Measurements from ENCODE around the gene TBXAS1. TPM values are rescaled to one million over a fixed set of nuclear protein-coding genes. Genes with fewer than 3 reads are reported as not detected.
A peak's percentile ranks its signal among the peaks of the same experiment; 100 is the strongest.

The TBXAS1 gene
- total RNA-seq, 2 donors from 2014 or later: 3.6 to 10.6 TPM

DNA sequence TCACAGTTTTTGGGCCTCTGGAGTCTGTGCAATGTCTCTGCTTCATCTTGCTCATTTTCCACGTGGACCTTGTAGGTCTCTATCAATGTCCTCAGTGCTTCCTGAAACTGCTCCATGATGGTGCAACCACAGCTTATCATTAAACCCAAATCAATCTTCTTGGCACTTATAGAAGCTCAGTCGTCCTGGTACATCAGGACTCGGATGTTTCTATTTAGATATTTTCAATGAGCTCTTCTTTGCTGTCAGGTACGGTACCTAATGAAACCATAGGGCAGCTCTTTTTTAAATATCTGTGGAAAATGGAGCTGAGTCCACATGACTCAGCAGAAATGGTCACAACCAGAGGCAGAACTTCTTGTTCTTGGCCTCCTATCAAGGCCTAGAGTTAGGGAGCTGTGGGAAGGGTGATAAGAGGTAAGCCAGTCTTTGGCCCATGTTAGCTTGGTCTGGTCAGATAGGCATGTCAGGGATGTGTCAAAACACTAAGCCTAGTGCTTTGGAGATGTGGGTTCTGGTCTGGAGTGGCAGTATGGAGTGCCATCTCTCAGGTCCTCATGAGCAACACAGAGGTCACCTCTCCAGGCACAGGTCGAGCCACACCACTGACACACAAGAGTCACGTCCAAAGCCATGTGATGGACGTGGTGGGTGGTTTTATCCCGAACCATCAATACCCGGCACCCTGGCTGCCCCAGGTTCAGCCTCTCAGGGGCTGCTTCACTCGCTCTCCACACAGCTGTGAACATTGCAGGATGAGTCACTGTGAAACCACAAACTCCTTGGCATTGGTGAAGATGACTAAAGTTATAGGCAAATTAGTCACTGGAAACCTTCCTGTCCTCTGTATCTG is 87.0 kb downstream of the TBXAS1 start:
- peak; percentile 86 for ATAC-seq
- no peaks in the 10 kb centered on the region for H3K27me3 ChIP-seq
- peak overlapping the region in 3 of 4 donors; percentile 42 to 57 (median 55) for H3K27ac ChIP-seq
- 63 to 72% methylated on average over 10 of the region's 10 CpGs for WGBS, 2 donors
- no peak overlapping the region for H3K4me3 ChIP-seq
- peaks cover 16% of the 10 kb centered on the region for H3K4me1 ChIP-seq
- H3K9me3 ChIP-seq: no peaks in the 10 kb centered on the region
- intact Hi-C loops (cut with DNase I): no loop called here
- TF ChIP-seq, protein P1, sequence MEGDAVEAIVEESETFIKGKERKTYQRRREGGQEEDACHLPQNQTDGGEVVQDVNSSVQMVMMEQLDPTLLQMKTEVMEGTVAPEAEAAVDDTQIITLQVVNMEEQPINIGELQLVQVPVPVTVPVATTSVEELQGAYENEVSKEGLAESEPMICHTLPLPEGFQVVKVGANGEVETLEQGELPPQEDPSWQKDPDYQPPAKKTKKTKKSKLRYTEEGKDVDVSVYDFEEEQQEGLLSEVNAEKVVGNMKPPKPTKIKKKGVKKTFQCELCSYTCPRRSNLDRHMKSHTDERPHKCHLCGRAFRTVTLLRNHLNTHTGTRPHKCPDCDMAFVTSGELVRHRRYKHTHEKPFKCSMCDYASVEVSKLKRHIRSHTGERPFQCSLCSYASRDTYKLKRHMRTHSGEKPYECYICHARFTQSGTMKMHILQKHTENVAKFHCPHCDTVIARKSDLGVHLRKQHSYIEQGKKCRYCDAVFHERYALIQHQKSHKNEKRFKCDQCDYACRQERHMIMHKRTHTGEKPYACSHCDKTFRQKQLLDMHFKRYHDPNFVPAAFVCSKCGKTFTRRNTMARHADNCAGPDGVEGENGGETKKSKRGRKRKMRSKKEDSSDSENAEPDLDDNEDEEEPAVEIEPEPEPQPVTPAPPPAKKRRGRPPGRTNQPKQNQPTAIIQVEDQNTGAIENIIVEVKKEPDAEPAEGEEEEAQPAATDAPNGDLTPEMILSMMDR (IDR thresholded peaks at IDR 0.05): no peak
- no peak for TF ChIP-seq POLR2A (IDR thresholded peaks at IDR 0.05)
- no peaks in the 10 kb centered on the region for H3K36me3 ChIP-seq (replicated peaks in 1 of 2; ENCODE audit: insufficient read depth in 1 of 2, low read depth in 2 of 2)
- DNase-seq: peak; percentile 29 to 69 (median 54)

DNA sequence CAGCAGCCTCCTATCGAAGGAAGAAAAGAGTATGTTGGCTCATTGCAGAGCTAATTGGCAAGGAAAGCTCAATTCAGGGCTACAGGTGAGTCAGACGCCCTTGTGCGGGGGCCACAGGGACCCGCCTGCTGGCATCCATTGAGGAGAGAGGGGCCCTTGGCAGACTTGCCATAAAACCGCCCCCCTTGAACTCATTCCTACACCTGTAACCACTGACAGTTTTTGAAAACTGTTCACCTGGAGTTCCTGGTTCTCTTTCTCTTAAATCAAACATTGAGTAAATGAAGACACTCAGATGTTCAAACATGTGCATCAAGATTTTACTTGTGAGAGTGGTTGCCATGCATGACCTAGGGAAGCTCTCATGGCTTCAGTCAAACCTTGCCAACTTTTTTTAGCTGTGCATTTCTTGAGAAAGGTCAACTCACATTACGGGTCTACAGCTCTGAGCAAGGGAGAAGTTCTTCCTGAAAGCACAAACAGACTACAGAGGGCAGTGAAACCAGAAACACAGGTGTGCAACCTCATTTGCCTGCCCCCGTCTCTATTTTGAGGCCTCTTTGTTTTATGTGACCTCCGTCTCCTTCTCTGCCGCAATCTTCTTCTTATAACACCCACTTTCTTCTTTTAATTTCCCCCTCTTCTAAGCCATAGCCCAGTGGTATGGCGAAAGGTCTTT is 87.8 kb downstream of the TBXAS1 start:
- 81 to 93% methylated on average over 10 of the region's 10 CpGs for WGBS, 2 donors
- H3K9me3 ChIP-seq: no peaks in the 10 kb centered on the region
- no peak overlapping the region for H3K4me3 ChIP-seq
- ATAC-seq (no peak), DNase-seq (no peak)
- intact Hi-C loops (cut with DNase I): no loop called here
- no peaks in the 10 kb centered on the region for H3K36me3 ChIP-seq (replicated peaks in 1 of 2; ENCODE audit: insufficient read depth in 1 of 2, low read depth in 2 of 2)
- no peaks in the 10 kb centered on the region for H3K27me3 ChIP-seq
- H3K4me1 ChIP-seq: peaks cover 16% of the 10 kb centered on the region
- TF ChIP-seq, protein P1 (IDR thresholded peaks at IDR 0.05): no peak
- no peak for TF ChIP-seq POLR2A (IDR thresholded peaks at IDR 0.05)
- peak overlapping the region in 2 of 4 donors; percentile 42 to 55 for H3K27ac ChIP-seq

DNA sequence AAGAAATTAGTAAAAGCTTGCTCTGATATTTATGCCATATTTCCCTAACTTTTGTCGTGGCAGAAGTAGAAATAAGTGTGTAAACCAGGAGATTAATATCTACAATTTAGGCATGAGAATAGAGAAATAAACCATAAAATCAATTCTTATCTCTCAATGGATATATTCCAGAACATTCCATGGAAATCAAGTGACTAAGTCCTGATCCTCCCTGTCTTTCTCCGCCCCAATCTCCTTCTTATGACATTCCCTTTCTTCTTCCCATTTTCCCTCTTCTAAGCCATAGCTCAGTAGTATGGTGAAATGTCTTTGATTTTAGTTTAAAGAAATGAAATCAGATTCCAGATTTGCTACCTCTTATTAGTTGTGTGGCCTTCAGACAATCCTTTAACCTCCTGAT is 88.8 kb downstream of the TBXAS1 start:
- Histone ChIP-seq H3K4me3 (no peak overlapping the region), H3K36me3 (replicated peaks in 1 of 2; ENCODE audit: insufficient read depth in 1 of 2, low read depth in 2 of 2) (no peaks in the 10 kb centered on the region), H3K9me3 (no peaks in the 10 kb centered on the region), H3K4me1 (peaks cover 16% of the 10 kb centered on the region), H3K27ac (no peak overlapping the region), H3K27me3 (no peaks in the 10 kb centered on the region)
- DNase-seq: no peak
- 85 to 90% methylated on average over 2 of the region's 2 CpGs for WGBS, 2 donors
- no peak for ATAC-seq
- intact Hi-C loops (cut with DNase I): no loop called here
- TF ChIP-seq POLR2A (IDR thresholded peaks at IDR 0.05): no peak
- TF ChIP-seq, protein P1 (IDR thresholded peaks at IDR 0.05): no peak

DNA sequence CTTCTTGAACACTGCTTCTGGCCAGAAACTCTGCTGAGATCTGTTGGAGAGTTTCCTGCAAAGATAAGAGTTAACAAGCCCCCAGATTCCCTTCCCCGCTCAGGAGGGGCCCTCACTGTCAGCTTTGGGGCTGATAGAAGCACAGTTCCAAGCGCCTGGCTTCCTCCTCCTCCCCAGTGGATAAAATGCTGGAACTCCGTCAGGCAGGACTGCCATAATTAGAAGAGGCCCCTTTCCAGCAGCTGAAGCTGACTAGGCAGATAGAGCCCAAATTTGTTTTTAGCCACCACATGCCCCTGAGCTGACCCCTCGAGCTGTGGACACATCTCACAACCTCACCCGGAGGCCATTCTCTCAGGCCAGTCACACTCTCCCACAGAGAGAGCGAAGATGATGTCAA is 89.4 kb downstream of the TBXAS1 start:
- no peak overlapping the region for H3K27ac ChIP-seq
- H3K27me3 ChIP-seq: no peaks in the 10 kb centered on the region
- H3K4me1 ChIP-seq: peaks cover 16% of the 10 kb centered on the region
- DNase-seq (peak in 2 of 4 donors; percentile 18 to 28), ATAC-seq (peak; percentile 7)
- no peak overlapping the region for H3K4me3 ChIP-seq
- no peaks in the 10 kb centered on the region for H3K36me3 ChIP-seq (replicated peaks in 1 of 2; ENCODE audit: insufficient read depth in 1 of 2, low read depth in 2 of 2)
- intact Hi-C loops (cut with DNase I): no loop called here
- no peaks in the 10 kb centered on the region for H3K9me3 ChIP-seq
- WGBS, 2 donors: 70 to 76% methylated on average over 6 of the region's 6 CpGs
- TF ChIP-seq, protein P1 (IDR thresholded peaks at IDR 0.05): no peak
- TF ChIP-seq POLR2A (IDR thresholded peaks at IDR 0.05): no peak
